ENCODE measurements around the gene UPF1.

GRCh38 chr19:18852648-18853047 is 20.9 kb downstream of the UPF1 start:
- TF ChIP-seq, protein P1, sequence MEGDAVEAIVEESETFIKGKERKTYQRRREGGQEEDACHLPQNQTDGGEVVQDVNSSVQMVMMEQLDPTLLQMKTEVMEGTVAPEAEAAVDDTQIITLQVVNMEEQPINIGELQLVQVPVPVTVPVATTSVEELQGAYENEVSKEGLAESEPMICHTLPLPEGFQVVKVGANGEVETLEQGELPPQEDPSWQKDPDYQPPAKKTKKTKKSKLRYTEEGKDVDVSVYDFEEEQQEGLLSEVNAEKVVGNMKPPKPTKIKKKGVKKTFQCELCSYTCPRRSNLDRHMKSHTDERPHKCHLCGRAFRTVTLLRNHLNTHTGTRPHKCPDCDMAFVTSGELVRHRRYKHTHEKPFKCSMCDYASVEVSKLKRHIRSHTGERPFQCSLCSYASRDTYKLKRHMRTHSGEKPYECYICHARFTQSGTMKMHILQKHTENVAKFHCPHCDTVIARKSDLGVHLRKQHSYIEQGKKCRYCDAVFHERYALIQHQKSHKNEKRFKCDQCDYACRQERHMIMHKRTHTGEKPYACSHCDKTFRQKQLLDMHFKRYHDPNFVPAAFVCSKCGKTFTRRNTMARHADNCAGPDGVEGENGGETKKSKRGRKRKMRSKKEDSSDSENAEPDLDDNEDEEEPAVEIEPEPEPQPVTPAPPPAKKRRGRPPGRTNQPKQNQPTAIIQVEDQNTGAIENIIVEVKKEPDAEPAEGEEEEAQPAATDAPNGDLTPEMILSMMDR (IDR thresholded peaks at IDR 0.05 in 8 of 11, conservative IDR thresholded peaks at IDR 0.05 in 3 of 11) = no peak
- TF ChIP-seq POLR2A (IDR thresholded peaks at IDR 0.05) = no peak

Data from spleen (tissue), 7 donors.